Nephron progenitor cell (in vitro differentiated cells): ENCODE data around the gene LPAR3.
A peak's percentile ranks its signal among the peaks of the same experiment; 100 is the strongest.

ENCODE experiments used
- DNase-seq: peaks from one replicate; pipeline ENCODE4 v3.0.0; 2021
- H3K27ac Mint-ChIP-seq: 2 replicates; pipeline ENCODE4 v1.8.0; 2021; ENCODE audit warnings: mild to moderate bottlenecking, moderate library complexity, mixed read lengths
- H3K27me3 Mint-ChIP-seq: 2 replicates; pipeline ENCODE4 v1.8.0; 2021; ENCODE audit warnings: mild to moderate bottlenecking, low read depth, mixed read lengths; ENCODE audit not compliant: poor library complexity
- H3K36me3 Mint-ChIP-seq: 2 replicates; pipeline ENCODE4 v1.8.0; 2021; ENCODE audit warnings: low read depth, mixed read lengths
- H3K4me1 Mint-ChIP-seq: 2 replicates; pipeline ENCODE4 v1.8.0; 2021; ENCODE audit warnings: mixed read lengths
- H3K4me3 Mint-ChIP-seq: 2 replicates; pipeline ENCODE4 v1.8.0; 2021; ENCODE audit warnings: mild to moderate bottlenecking, moderate library complexity, mixed read lengths
- H3K9me3 Mint-ChIP-seq: 2 replicates; pipeline ENCODE4 v1.8.0; 2021; ENCODE audit warnings: mild to moderate bottlenecking, moderate library complexity, mixed read lengths
- CTCF ChIP-seq: fragments of 200-600 bp; sonication (generic); IDR thresholded peaks from 2 replicates; pipeline ENCODE4 v1.5.0; 2021; ENCODE audit warnings: antibody characterized with exemption

LPAR3 gene

GRCh38 chr1:84936116-84936810 is 43.3 kb upstream of the LPAR3 start:
- Mint-ChIP-seq H3K27me3 (peaks cover 14% of the 10 kb centered on the region), H3K27ac (no peak overlapping the region), H3K9me3 (no peaks in the 10 kb centered on the region), H3K4me3 (no peak overlapping the region), H3K4me1 (peaks cover 7% of the 10 kb centered on the region), H3K36me3 (no peaks in the 10 kb centered on the region)
- DNase-seq, result peak; percentile 33
- peak; percentile 95 for TF ChIP-seq CTCF

- Mint-ChIP-seq H3K27me3 (peaks cover 11% of the 10 kb centered on the region), H3K4me3 (no peak overlapping the region), H3K36me3 (no peaks in the 10 kb centered on the region), H3K9me3 (no peaks in the 10 kb centered on the region), H3K4me1 (peaks cover 25% of the 10 kb centered on the region), H3K27ac (no peak overlapping the region)
- TF ChIP-seq CTCF, result no peak
- DNase-seq, result no peak
Observed at GRCh38 chr1:84933011-84933611, 40.1 kb upstream of the LPAR3 start.

- Mint-ChIP-seq H3K36me3 (no peaks in the 10 kb centered on the region), H3K4me3 (no peak overlapping the region), H3K27ac (no peak overlapping the region), H3K27me3 (peaks cover 8% of the 10 kb centered on the region), H3K9me3 (no peaks in the 10 kb centered on the region), H3K4me1 (peaks cover 27% of the 10 kb centered on the region)
- no peak for DNase-seq
- no peak for TF ChIP-seq CTCF
Observed at GRCh38 chr1:84930831-84931230, 37.8 kb upstream of the LPAR3 start.

GRCh38 chr1:84930329-84930728 is 37.3 kb upstream of the LPAR3 start:
- Mint-ChIP-seq H3K4me1 (peaks cover 27% of the 10 kb centered on the region), H3K4me3 (no peak overlapping the region), H3K27me3 (peaks cover 8% of the 10 kb centered on the region), H3K9me3 (no peaks in the 10 kb centered on the region), H3K27ac (no peak overlapping the region), H3K36me3 (no peaks in the 10 kb centered on the region)
- TF ChIP-seq CTCF, result no peak
- no peak for DNase-seq

- Mint-ChIP-seq H3K4me1 (peaks cover 27% of the 10 kb centered on the region), H3K9me3 (no peaks in the 10 kb centered on the region), H3K27me3 (peaks cover 8% of the 10 kb centered on the region), H3K4me3 (no peak overlapping the region), H3K27ac (peak overlapping the region; percentile 12), H3K36me3 (no peaks in the 10 kb centered on the region)
- TF ChIP-seq CTCF, result no peak
- DNase-seq, result no peak
Observed at GRCh38 chr1:84929581-84929980, 36.6 kb upstream of the LPAR3 start.

- Mint-ChIP-seq H3K9me3 (no peaks in the 10 kb centered on the region), H3K27ac (peak overlapping the region; percentile 15), H3K4me3 (no peak overlapping the region), H3K27me3 (peaks cover 8% of the 10 kb centered on the region), H3K36me3 (no peaks in the 10 kb centered on the region), H3K4me1 (peaks cover 27% of the 10 kb centered on the region)
- TF ChIP-seq CTCF, result no peak
- no peak for DNase-seq
Observed at GRCh38 chr1:84928979-84929378, 36.0 kb upstream of the LPAR3 start.
